ENCODE data around the gene PGBD5.

Gene PGBD5

GRCh38 chr1:230342019-230342418, 84.1 kb downstream of the PGBD5 start:
- H3K9ac ChIP-seq (ENCODE audit: low read depth in 1 of 2, low read length in 2 of 2), result no peak overlapping the region
- H3K4me3 ChIP-seq (ENCODE audit: low read depth in 1 of 2, low read length in 2 of 2), result no peak overlapping the region
- no peaks in the 10 kb centered on the region for H3K9me3 ChIP-seq (ENCODE audit: control insufficient read depth in 1 of 2, low read length in 2 of 2)
- H3K27ac ChIP-seq (ENCODE audit: low read depth, low read length), result no peak overlapping the region
- no peaks in the 10 kb centered on the region for H3K27me3 ChIP-seq (ENCODE audit: control insufficient read depth in 1 of 2, insufficient read depth in 2 of 2, low read length in 2 of 2)
- H3K4me1 ChIP-seq (ENCODE audit: control insufficient read depth in 1 of 2, insufficient read depth in 2 of 2, low read length in 2 of 2), result no peaks in the 10 kb centered on the region
- no peaks in the 10 kb centered on the region for H3K36me3 ChIP-seq (ENCODE audit: control insufficient read depth in 1 of 2, insufficient read depth in 2 of 2, low read length in 2 of 2)

GRCh38 chr1:230341162-230341546, 85.0 kb downstream of the PGBD5 start:
- Histone ChIP-seq H3K27me3 (ENCODE audit: control insufficient read depth in 1 of 2, insufficient read depth in 2 of 2, low read length in 2 of 2) (no peaks in the 10 kb centered on the region), H3K27ac (ENCODE audit: low read depth, low read length) (no peak overlapping the region), H3K4me3 (ENCODE audit: low read depth in 1 of 2, low read length in 2 of 2) (no peak overlapping the region), H3K4me1 (ENCODE audit: control insufficient read depth in 1 of 2, insufficient read depth in 2 of 2, low read length in 2 of 2) (no peaks in the 10 kb centered on the region), H3K36me3 (ENCODE audit: control insufficient read depth in 1 of 2, insufficient read depth in 2 of 2, low read length in 2 of 2) (no peaks in the 10 kb centered on the region), H3K9me3 (ENCODE audit: control insufficient read depth in 1 of 2, low read length in 2 of 2) (no peaks in the 10 kb centered on the region), H3K9ac (ENCODE audit: low read depth in 1 of 2, low read length in 2 of 2) (no peak overlapping the region)

- Histone ChIP-seq H3K9me3 (ENCODE audit: control insufficient read depth in 1 of 2, low read length in 2 of 2) (no peaks in the 10 kb centered on the region), H3K27ac (ENCODE audit: low read depth, low read length) (no peak overlapping the region)
Observed at GRCh38 chr1:230340526-230341161, 85.5 kb downstream of the PGBD5 start.

GRCh38 chr1:230339033-230339432, 87.1 kb downstream of the PGBD5 start:
- no peaks in the 10 kb centered on the region for H3K4me1 ChIP-seq (ENCODE audit: control insufficient read depth in 1 of 2, insufficient read depth in 2 of 2, low read length in 2 of 2)
- no peaks in the 10 kb centered on the region for H3K36me3 ChIP-seq (ENCODE audit: control insufficient read depth in 1 of 2, insufficient read depth in 2 of 2, low read length in 2 of 2)
- H3K4me3 ChIP-seq (ENCODE audit: low read depth in 1 of 2, low read length in 2 of 2), result no peak overlapping the region
- no peaks in the 10 kb centered on the region for H3K9me3 ChIP-seq (ENCODE audit: control insufficient read depth in 1 of 2, low read length in 2 of 2)
- H3K27me3 ChIP-seq (ENCODE audit: control insufficient read depth in 1 of 2, insufficient read depth in 2 of 2, low read length in 2 of 2), result no peaks in the 10 kb centered on the region
- no peak overlapping the region for H3K27ac ChIP-seq (ENCODE audit: low read depth, low read length)
- no peak overlapping the region for H3K9ac ChIP-seq (ENCODE audit: low read depth in 1 of 2, low read length in 2 of 2)

More at GRCh38 chr1:230340526-230341161, 85.5 kb downstream of the PGBD5 start:
- Histone ChIP-seq H3K4me3 (ENCODE audit: low read depth in 1 of 2, low read length in 2 of 2) (no peak overlapping the region), H3K9ac (ENCODE audit: low read depth in 1 of 2, low read length in 2 of 2) (no peak overlapping the region), H3K4me1 (ENCODE audit: control insufficient read depth in 1 of 2, insufficient read depth in 2 of 2, low read length in 2 of 2) (no peaks in the 10 kb centered on the region), H3K27me3 (ENCODE audit: control insufficient read depth in 1 of 2, insufficient read depth in 2 of 2, low read length in 2 of 2) (no peaks in the 10 kb centered on the region), H3K36me3 (ENCODE audit: control insufficient read depth in 1 of 2, insufficient read depth in 2 of 2, low read length in 2 of 2) (no peaks in the 10 kb centered on the region)

- H3K4me1 ChIP-seq (ENCODE audit: control insufficient read depth in 1 of 2, insufficient read depth in 2 of 2, low read length in 2 of 2), result no peaks in the 10 kb centered on the region
- no peak overlapping the region for H3K27ac ChIP-seq (ENCODE audit: low read depth, low read length)
- no peak overlapping the region for H3K9ac ChIP-seq (ENCODE audit: low read depth in 1 of 2, low read length in 2 of 2)
- no peaks in the 10 kb centered on the region for H3K9me3 ChIP-seq (ENCODE audit: control insufficient read depth in 1 of 2, low read length in 2 of 2)
- no peaks in the 10 kb centered on the region for H3K36me3 ChIP-seq (ENCODE audit: control insufficient read depth in 1 of 2, insufficient read depth in 2 of 2, low read length in 2 of 2)
- H3K4me3 ChIP-seq (ENCODE audit: low read depth in 1 of 2, low read length in 2 of 2), result no peak overlapping the region
- H3K27me3 ChIP-seq (ENCODE audit: control insufficient read depth in 1 of 2, insufficient read depth in 2 of 2, low read length in 2 of 2), result no peaks in the 10 kb centered on the region
Observed at GRCh38 chr1:230337266-230337665, 88.9 kb downstream of the PGBD5 start.

GRCh38 chr1:230335861-230336522, 90.1 kb downstream of the PGBD5 start:
- Histone ChIP-seq H3K27ac (ENCODE audit: low read depth, low read length) (no peak overlapping the region), H3K4me1 (ENCODE audit: control insufficient read depth in 1 of 2, insufficient read depth in 2 of 2, low read length in 2 of 2) (no peaks in the 10 kb centered on the region), H3K4me3 (ENCODE audit: low read depth in 1 of 2, low read length in 2 of 2) (no peak overlapping the region), H3K36me3 (ENCODE audit: control insufficient read depth in 1 of 2, insufficient read depth in 2 of 2, low read length in 2 of 2) (no peaks in the 10 kb centered on the region), H3K9me3 (ENCODE audit: control insufficient read depth in 1 of 2, low read length in 2 of 2) (no peaks in the 10 kb centered on the region), H3K27me3 (ENCODE audit: control insufficient read depth in 1 of 2, insufficient read depth in 2 of 2, low read length in 2 of 2) (no peaks in the 10 kb centered on the region), H3K9ac (ENCODE audit: low read depth in 1 of 2, low read length in 2 of 2) (no peak overlapping the region)

- Histone ChIP-seq H3K4me1 (ENCODE audit: control insufficient read depth in 1 of 2, insufficient read depth in 2 of 2, low read length in 2 of 2) (no peaks in the 10 kb centered on the region), H3K4me3 (ENCODE audit: low read depth in 1 of 2, low read length in 2 of 2) (no peak overlapping the region), H3K9me3 (ENCODE audit: control insufficient read depth in 1 of 2, low read length in 2 of 2) (no peaks in the 10 kb centered on the region), H3K27me3 (ENCODE audit: control insufficient read depth in 1 of 2, insufficient read depth in 2 of 2, low read length in 2 of 2) (no peaks in the 10 kb centered on the region), H3K9ac (ENCODE audit: low read depth in 1 of 2, low read length in 2 of 2) (no peak overlapping the region), H3K27ac (ENCODE audit: low read depth, low read length) (no peak overlapping the region), H3K36me3 (ENCODE audit: control insufficient read depth in 1 of 2, insufficient read depth in 2 of 2, low read length in 2 of 2) (no peaks in the 10 kb centered on the region)
Observed at GRCh38 chr1:230334447-230334837, 91.7 kb downstream of the PGBD5 start.

- Histone ChIP-seq H3K27me3 (ENCODE audit: control insufficient read depth in 1 of 2, insufficient read depth in 2 of 2, low read length in 2 of 2) (no peaks in the 10 kb centered on the region), H3K27ac (ENCODE audit: low read depth, low read length) (no peak overlapping the region), H3K9ac (ENCODE audit: low read depth in 1 of 2, low read length in 2 of 2) (no peak overlapping the region), H3K9me3 (ENCODE audit: control insufficient read depth in 1 of 2, low read length in 2 of 2) (no peaks in the 10 kb centered on the region), H3K4me1 (ENCODE audit: control insufficient read depth in 1 of 2, insufficient read depth in 2 of 2, low read length in 2 of 2) (no peaks in the 10 kb centered on the region), H3K4me3 (ENCODE audit: low read depth in 1 of 2, low read length in 2 of 2) (no peak overlapping the region), H3K36me3 (ENCODE audit: control insufficient read depth in 1 of 2, insufficient read depth in 2 of 2, low read length in 2 of 2) (no peaks in the 10 kb centered on the region)
Observed at GRCh38 chr1:230333590-230334446, 92.3 kb downstream of the PGBD5 start.

GRCh38 chr1:230332575-230333066, 93.5 kb downstream of the PGBD5 start:
- Histone ChIP-seq H3K9ac (ENCODE audit: low read depth in 1 of 2, low read length in 2 of 2) (no peak overlapping the region), H3K27me3 (ENCODE audit: control insufficient read depth in 1 of 2, insufficient read depth in 2 of 2, low read length in 2 of 2) (no peaks in the 10 kb centered on the region), H3K4me3 (ENCODE audit: low read depth in 1 of 2, low read length in 2 of 2) (no peak overlapping the region)

GRCh38 chr1:230332061-230332460, 94.1 kb downstream of the PGBD5 start:
- Histone ChIP-seq H3K27me3 (ENCODE audit: control insufficient read depth in 1 of 2, insufficient read depth in 2 of 2, low read length in 2 of 2) (no peaks in the 10 kb centered on the region), H3K9me3 (ENCODE audit: control insufficient read depth in 1 of 2, low read length in 2 of 2) (no peaks in the 10 kb centered on the region), H3K4me3 (ENCODE audit: low read depth in 1 of 2, low read length in 2 of 2) (no peak overlapping the region), H3K27ac (ENCODE audit: low read depth, low read length) (no peak overlapping the region), H3K36me3 (ENCODE audit: control insufficient read depth in 1 of 2, insufficient read depth in 2 of 2, low read length in 2 of 2) (no peaks in the 10 kb centered on the region), H3K9ac (ENCODE audit: low read depth in 1 of 2, low read length in 2 of 2) (no peak overlapping the region), H3K4me1 (ENCODE audit: control insufficient read depth in 1 of 2, insufficient read depth in 2 of 2, low read length in 2 of 2) (no peaks in the 10 kb centered on the region)

More at GRCh38 chr1:230332575-230333066, 93.5 kb downstream of the PGBD5 start:
- no peaks in the 10 kb centered on the region for H3K4me1 ChIP-seq (ENCODE audit: control insufficient read depth in 1 of 2, insufficient read depth in 2 of 2, low read length in 2 of 2)
- H3K36me3 ChIP-seq (ENCODE audit: control insufficient read depth in 1 of 2, insufficient read depth in 2 of 2, low read length in 2 of 2), result no peaks in the 10 kb centered on the region
- H3K9me3 ChIP-seq (ENCODE audit: control insufficient read depth in 1 of 2, low read length in 2 of 2), result no peaks in the 10 kb centered on the region
- no peak overlapping the region for H3K27ac ChIP-seq (ENCODE audit: low read depth, low read length)

Measured in duodenal mucosa (tissue), 2 donors.